HS-27A (cell line): ENCODE measurements around the gene SMR3A.

Source experiments
- DNase-seq: peaks from one replicate; pipeline ENCODE4 v3.0.0-alpha.2; 2012; ENCODE audit warnings: low read depth, missing footprints

The SMR3A gene

GRCh38 chr4:70360460-70360859 lies at the start of gene SMR3A:
SMR3A (plus strand) TSS chr4:70360760; CDS start chr4:70362116, 1,356 bp downstream.
- no peak for DNase-seq

- DNase-seq, result no peak
Observed at GRCh38 chr4:70313736-70314135, 46.8 kb upstream of the SMR3A start.

DNA sequence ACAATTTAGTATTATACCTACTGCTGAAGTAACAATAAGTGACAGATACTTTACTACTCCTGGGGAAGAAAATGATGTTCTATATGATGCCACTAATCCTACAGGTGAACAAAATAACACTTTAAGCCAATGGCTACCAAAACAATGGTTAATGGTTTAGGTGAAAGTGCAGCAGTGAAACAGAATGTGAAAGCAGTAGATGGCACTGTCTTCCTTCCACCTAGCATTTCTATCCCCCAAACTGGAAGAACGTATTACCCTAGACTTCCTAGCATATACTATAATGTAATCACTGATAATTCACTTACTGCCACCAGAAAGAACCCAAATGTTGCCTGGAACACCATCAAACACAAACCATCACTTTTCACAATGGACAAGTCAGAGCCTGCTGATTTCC lies 44.6 kb upstream of the SMR3A start:
- DNase-seq, result no peak

DNA sequence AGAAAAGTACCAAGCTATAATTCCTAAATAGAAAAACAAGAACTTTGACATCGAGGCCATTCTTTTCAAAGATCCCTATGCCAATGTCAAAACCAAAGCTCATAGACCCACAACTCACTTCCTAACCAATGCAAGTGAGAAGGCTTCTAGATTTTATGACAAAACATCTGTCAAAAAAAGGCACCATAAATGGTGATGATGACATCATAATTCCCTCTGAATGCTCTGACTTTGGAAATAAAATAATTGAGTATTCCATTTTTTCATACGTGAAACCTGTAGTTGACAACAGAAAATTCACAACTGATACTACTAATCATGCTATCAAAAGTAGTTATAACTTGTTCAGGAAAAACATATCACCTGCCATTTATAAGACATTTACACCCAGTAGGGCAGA lies 34.5 kb upstream of the SMR3A start:
- no peak for DNase-seq

DNA sequence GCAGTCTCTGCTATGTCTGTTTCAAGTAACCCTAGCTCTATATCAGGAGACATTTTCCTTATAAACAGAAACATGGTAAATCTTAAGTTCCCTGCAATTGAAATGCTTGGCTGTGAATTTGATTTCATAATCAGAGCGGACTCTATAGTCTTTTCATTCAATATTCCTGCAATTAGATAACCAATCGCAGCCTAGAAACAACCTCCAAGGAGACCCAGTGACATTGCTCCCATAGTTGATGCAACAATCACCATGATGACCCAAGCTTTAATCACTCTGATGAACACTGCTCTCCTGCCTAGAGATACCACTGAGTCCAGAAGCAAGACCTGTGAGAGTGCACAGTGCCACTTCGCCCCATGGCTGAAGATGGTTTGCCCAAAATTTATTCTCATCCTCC lies 25.9 kb upstream of the SMR3A start, which contains the start of gene CABS1:
Gene CABS1 (plus strand): TSS at position 301 of the 400 bp plus-strand sequence. CDS start 59 bp downstream, at position 360.
- no peak for DNase-seq

DNA sequence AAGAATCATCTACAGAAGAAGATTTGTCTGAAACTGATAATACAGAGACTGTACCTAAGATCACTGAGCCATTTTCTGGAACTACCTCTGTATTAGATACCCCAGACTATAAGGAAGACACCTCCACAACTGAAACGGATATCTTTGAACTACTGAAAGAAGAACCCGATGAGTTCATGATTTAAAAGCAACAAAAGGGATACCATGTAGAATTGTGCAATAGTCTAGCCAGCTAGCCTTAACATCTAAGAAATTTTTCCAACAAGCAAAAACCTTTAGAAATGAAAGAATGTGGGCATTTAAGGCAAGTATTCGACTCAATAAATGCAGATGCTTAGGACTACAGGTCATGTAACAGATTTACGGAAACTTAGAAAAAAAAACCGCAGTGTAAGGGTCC lies 24.5 kb upstream of the SMR3A start:
- DNase-seq, result no peak

- DNase-seq, result peak; percentile 15
Observed at GRCh38 chr4:70337886-70338420, 22.6 kb upstream of the SMR3A start.

DNA sequence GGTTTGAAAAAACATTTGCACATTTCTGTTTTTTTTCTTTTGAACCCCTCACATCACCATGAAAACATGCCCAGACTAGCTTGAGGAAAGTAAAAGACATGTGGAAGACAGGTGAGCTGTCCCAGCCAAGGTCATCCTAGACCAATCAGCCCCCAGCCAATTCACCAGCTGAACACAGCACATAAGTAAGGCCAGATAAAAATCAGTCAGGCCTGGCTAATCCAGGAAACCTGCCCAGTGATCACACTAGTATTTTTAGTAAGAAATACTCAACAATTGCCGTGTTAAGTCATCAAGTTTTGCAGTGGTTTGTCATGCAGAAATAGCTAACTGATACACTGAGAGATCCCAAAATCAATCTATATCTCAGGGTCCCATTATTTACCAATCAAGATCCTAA lies 4.4 kb upstream of the SMR3A start:
- DNase-seq, result no peak

GRCh38 chr4:70359115-70359661 lies 1.4 kb upstream of the SMR3A start:
- DNase-seq, result no peak

DNA sequence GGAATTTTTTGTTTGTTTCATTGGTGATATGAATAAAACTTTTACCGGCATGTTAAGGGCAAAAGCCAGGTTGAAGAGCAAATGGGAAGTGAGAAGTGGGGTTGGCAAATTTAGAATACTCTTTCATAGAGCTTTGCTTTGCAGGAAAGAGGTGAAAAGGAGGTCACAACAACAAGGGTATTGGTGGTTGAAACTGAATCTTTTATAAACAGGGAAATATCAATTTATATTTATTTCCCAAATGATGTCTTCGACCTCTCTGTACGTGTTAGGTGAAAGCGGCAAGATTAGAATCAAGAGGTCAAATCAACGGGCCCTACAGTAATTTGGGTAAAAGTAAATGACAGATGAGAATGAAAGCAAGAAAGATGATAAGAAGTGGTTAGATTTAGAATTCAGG lies 3.4 kb downstream of the SMR3A start:
- no peak for DNase-seq

DNA sequence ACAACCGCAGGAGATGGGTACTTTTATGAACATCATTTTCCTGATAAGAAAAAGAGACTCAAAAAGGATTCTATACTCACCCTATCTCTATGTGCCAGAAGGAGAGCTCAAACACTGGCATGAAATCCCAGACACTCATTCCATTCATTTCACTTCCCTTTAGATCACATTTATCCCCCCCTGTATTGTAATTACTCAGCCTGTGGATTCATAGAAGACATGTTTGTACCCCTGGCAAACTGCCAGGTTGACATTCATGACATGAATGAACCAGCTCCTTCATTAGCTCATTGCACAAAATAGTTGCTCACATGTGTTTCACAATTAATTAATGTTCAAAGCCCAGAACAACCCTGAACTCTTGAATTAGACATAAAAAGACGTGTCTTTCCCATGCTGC lies 4.9 kb downstream of the SMR3A start:
- DNase-seq, result peak; percentile 20

- no peak for DNase-seq
Observed at GRCh38 chr4:70367813-70368212, 7.3 kb downstream of the SMR3A start.

DNA sequence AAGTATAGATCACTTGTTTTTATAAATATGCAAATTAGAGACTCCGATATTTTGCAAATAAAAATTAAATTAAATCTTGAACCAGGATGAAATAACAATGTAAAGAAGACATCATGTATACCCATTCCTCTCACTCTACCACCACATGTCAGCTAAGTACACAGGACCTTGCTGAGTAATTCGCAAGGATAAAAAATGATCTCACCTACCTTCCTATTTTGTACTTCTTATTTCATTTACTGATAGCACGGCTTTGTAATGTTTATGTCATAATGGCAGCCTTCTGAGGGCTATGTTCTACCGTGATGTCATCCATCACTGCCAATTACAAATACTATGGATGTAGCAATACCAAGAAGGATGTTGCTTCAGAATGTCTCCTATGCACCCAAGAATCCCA lies 11.4 kb downstream of the SMR3A start:
- DNase-seq, result no peak

DNA sequence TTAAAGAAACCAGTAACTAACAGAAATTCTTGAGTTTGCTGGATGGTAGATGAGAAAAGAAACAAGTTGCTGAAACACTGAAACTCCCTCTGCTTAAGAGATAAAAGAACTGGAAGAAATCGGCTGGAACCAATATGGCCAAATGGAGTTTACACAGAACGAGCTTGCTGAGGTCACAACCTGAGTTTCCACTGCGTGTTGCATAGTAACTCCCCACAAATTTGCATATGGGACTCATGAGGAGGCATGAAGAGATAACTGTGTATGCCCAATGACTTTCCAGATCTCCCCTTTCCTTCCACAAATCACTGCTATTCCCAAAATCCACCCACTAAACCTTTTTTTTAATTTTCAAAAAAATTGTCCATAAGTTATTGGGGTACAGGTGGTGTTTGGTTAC lies 12.2 kb downstream of the SMR3A start:
- no peak for DNase-seq

- no peak for DNase-seq
Observed at GRCh38 chr4:70380578-70380977, 20.0 kb downstream of the SMR3A start.

GRCh38 chr4:70382691-70383181 lies 22.2 kb downstream of the SMR3A start, which contains the start of gene SMR3B:
SMR3B (plus strand) TSS chr4:70383131; CDS start chr4:70384511, 1,380 bp downstream.
- no peak for DNase-seq

DNA sequence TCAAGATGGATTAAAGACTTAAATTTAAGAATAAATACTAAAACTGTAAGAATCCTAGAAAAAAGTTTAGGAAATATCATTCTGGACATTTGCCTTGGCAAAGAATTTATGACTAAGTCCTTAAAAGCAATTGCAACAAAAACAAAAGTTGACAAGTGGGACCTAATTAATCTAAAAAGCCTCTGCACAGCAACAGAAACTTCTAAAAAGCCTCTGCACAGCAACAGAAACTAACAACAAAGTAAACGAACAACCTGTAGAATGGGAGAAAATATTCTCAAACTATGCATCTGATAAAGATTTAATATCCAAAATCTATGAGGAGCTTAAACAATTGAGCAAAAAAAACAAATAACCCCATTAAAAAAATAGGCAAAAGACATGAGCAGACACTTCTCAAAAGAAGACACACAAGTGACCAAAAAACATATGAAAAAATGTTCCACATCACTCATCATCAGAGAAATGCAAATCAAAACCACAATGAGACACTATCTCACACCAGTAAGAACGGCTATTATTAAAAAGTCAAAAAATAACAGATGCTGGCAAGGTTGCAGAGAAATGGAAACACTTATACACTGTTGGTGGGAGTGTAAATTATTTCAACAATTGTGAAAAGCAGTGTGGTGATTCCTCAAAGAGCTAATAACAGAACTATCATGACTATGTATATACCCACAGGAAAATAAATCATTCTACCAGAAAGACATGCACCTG lies 31.7 kb downstream of the SMR3A start:
- no peak for DNase-seq

DNA sequence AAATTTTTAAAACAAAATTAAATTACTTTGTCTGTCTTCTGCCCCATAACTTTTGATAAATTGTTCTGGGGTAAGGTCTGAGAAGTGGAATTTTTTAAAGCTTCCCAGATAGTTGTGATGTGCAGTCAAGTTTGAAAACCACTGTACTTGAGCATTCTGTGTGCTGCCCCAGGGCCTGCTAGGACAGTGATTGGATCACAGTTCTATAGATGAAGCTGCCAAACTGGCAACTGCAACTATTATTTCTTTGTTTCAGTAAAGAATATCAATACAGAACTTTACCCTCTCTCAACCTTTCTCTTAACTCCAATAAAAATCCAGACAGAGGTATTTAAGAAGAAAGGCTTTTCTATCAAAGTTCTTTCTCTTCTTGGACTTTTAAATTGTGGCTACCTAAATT lies 37.0 kb downstream of the SMR3A start, which contains the start of gene OPRPN:
Gene OPRPN (plus strand): TSS at position 361 of the 400 bp plus-strand sequence. CDS start 1,346 bp downstream, outside the sequence.
- no peak for DNase-seq

GRCh38 chr4:70399319-70399718 lies 38.8 kb downstream of the SMR3A start:
- DNase-seq, result no peak

DNA sequence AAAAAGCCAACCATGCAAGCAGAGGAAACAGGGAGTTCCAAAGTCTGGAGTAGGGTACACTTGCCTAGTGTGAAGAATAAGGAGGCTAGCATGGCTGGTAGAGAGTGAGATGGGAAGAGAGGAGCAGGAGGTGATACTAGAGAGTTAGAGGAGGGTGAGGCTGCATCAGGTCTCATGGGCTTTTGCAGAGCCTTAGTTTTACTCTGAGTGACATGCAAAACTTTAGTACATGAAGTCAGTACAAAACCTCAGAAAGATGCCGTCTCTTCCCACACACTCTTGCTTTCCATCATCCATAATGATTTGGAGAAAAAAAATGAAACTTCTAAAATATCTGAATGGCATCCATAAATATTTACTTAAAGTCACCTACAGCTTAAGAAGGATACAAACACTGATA lies 42.2 kb downstream of the SMR3A start:
- no peak for DNase-seq

GRCh38 chr4:70405765-70406164 lies 45.2 kb downstream of the SMR3A start:
- no peak for DNase-seq
